Measurements from ENCODE around the gene CD7. TPM values are rescaled to one million over a fixed set of nuclear protein-coding genes. Genes with fewer than 3 reads are reported as not detected.

The CD7 gene
- total RNA-seq, 1 donor from 2014 or later, result 1.4 TPM

- no peak overlapping the region for H3K4me3 Mint-ChIP-seq
- no peak overlapping the region for H3K27ac Mint-ChIP-seq
- no peaks in the 10 kb centered on the region for H3K36me3 Mint-ChIP-seq
These were observed 4.0 kb downstream of the CD7 start for GRCh38 chr17:82313195-82314011.

DNA sequence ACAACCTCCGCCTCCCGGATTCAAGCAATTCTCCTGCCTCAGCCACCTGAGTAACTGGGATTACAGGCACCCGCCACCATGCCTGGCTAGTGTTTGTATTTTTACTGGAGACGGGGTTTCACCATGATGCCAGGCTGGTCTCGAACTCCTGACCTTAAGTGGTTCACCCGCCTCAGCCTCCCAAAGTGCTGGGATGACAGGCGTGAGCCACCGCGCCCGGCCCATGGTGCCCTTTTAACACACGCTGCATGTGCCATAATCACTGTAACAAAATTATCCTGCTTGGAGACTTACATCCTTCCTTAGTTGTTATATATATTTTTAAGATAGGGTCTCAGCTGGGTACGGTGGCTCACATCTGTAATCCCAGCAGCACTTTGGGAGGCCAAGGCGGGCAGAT lies 5.4 kb downstream of the CD7 start:
- Mint-ChIP-seq H3K36me3 (no peaks in the 10 kb centered on the region), H3K27ac (no peak overlapping the region), H3K9me3 (no peaks in the 10 kb centered on the region), H3K27me3 (peaks cover 7% of the 10 kb centered on the region), H3K4me1 (ENCODE audit: unreplicated experiment) (peaks cover 6% of the 10 kb centered on the region), H3K4me3 (no peak overlapping the region)
- no peak for DNase-seq (ENCODE audit: extremely low spot score, unreplicated experiment)
- TF ChIP-seq, protein P1, sequence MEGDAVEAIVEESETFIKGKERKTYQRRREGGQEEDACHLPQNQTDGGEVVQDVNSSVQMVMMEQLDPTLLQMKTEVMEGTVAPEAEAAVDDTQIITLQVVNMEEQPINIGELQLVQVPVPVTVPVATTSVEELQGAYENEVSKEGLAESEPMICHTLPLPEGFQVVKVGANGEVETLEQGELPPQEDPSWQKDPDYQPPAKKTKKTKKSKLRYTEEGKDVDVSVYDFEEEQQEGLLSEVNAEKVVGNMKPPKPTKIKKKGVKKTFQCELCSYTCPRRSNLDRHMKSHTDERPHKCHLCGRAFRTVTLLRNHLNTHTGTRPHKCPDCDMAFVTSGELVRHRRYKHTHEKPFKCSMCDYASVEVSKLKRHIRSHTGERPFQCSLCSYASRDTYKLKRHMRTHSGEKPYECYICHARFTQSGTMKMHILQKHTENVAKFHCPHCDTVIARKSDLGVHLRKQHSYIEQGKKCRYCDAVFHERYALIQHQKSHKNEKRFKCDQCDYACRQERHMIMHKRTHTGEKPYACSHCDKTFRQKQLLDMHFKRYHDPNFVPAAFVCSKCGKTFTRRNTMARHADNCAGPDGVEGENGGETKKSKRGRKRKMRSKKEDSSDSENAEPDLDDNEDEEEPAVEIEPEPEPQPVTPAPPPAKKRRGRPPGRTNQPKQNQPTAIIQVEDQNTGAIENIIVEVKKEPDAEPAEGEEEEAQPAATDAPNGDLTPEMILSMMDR (conservative IDR thresholded peaks at IDR 0.05), result no peak

More at GRCh38 chr17:82313195-82314011, 4.0 kb downstream of the CD7 start:
- no peak for DNase-seq (ENCODE audit: extremely low spot score, unreplicated experiment)
- H3K9me3 Mint-ChIP-seq, result no peaks in the 10 kb centered on the region
- H3K27me3 Mint-ChIP-seq, result peaks cover 7% of the 10 kb centered on the region
- TF ChIP-seq, protein P1 (conservative IDR thresholded peaks at IDR 0.05), result no peak
- peaks cover 6% of the 10 kb centered on the region for H3K4me1 Mint-ChIP-seq (ENCODE audit: unreplicated experiment)

DNA sequence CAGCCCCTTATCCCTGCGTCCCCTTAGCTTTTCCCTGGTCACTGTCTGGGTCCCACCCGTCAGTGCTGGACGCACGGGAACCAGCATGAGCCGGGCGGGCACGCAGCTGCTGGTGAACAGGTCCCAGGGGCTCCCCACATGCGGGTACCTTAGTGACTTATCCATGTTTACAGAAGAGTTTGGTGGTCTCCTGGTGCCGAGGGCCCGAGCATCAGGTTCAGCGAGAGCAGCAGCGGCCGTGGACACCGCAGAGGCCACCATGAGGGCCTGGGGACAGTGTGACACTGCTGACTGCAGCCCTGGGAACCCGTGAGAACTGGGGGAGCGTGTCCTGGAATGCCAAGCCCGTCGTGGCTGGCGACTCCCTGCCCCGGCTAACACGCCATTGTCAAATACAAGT lies 6.5 kb downstream of the CD7 start:
- no peak for DNase-seq (ENCODE audit: extremely low spot score, unreplicated experiment)
- H3K27me3 Mint-ChIP-seq, result peaks cover 7% of the 10 kb centered on the region
- TF ChIP-seq, protein P1 (conservative IDR thresholded peaks at IDR 0.05), result no peak
- peaks cover 4% of the 10 kb centered on the region for H3K4me1 Mint-ChIP-seq (ENCODE audit: unreplicated experiment)
- no peak overlapping the region for H3K27ac Mint-ChIP-seq
- H3K4me3 Mint-ChIP-seq, result no peak overlapping the region
- no peaks in the 10 kb centered on the region for H3K9me3 Mint-ChIP-seq
- no peaks in the 10 kb centered on the region for H3K36me3 Mint-ChIP-seq

- Mint-ChIP-seq H3K4me3 (no peak overlapping the region), H3K27ac (peak overlapping the region; percentile 27), H3K4me1 (ENCODE audit: unreplicated experiment) (no peaks in the 10 kb centered on the region), H3K27me3 (peaks cover 7% of the 10 kb centered on the region), H3K36me3 (no peaks in the 10 kb centered on the region), H3K9me3 (no peaks in the 10 kb centered on the region)
- DNase-seq (ENCODE audit: extremely low spot score, unreplicated experiment), result no peak
- TF ChIP-seq, protein P1 (conservative IDR thresholded peaks at IDR 0.05), result no peak
These were observed 7.5 kb downstream of the CD7 start for GRCh38 chr17:82309656-82310570.

- Mint-ChIP-seq H3K36me3 (no peaks in the 10 kb centered on the region), H3K4me1 (ENCODE audit: unreplicated experiment) (no peaks in the 10 kb centered on the region), H3K27me3 (peaks cover 7% of the 10 kb centered on the region), H3K4me3 (no peak overlapping the region), H3K27ac (no peak overlapping the region), H3K9me3 (no peaks in the 10 kb centered on the region)
- TF ChIP-seq, protein P1 (conservative IDR thresholded peaks at IDR 0.05), result no peak
- DNase-seq (ENCODE audit: extremely low spot score, unreplicated experiment), result no peak
These were observed 11.6 kb downstream of the CD7 start for GRCh38 chr17:82305727-82306300.

Data from type B pancreatic cell (in vitro differentiated cells).